Liver (tissue), 9 donors: ENCODE results near the gene EDEM2. TPM values are rescaled to one million over a fixed set of nuclear protein-coding genes. Genes with fewer than 3 reads are reported as not detected.

ENCODE experiments used
- DNase-seq: peaks from one replicate; pipeline ENCODE4 v3.0.0-alpha.2; 2017; ENCODE audit warnings: low spot score
- H3K27ac ChIP-seq, 2 donors: one replicate each; pipeline ENCODE4 v1.7.0; 2013; ENCODE audit warnings: inconsistent platforms in 2 of 2, low read length in 2 of 2, control low read depth in 1 of 2, low read depth in 1 of 2, mild to moderate bottlenecking in 1 of 2
- H3K27me3 ChIP-seq, 4 donors: one replicate each; pipeline versions ENCODE4 v1.6.1 to v1.7.0; 2013; ENCODE audit warnings: low read length in 3 of 4, inconsistent platforms in 1 of 4, mild to moderate bottlenecking in 1 of 4, moderate library complexity in 1 of 4; ENCODE audit not compliant: control insufficient read depth in 4 of 4, insufficient read depth in 4 of 4
- H3K36me3 ChIP-seq, 4 donors: one replicate each; pipeline versions ENCODE4 v1.6.1 to v1.7.0; 2013; ENCODE audit warnings: low read length in 3 of 4, mild to moderate bottlenecking in 3 of 4, low read depth in 1 of 4, moderate library complexity in 1 of 4; ENCODE audit not compliant: control insufficient read depth in 4 of 4, insufficient read depth in 3 of 4
- H3K4me1 ChIP-seq, 4 donors: one replicate each; pipeline versions ENCODE4 v1.6.1 to v1.7.0; 2013; ENCODE audit warnings: low read length in 3 of 4, mild to moderate bottlenecking in 3 of 4, moderate library complexity in 1 of 4; ENCODE audit not compliant: control insufficient read depth in 4 of 4, insufficient read depth in 4 of 4
- H3K4me3 ChIP-seq, 3 donors: one replicate each; pipeline versions ENCODE4 v1.6.1 to v1.7.0; 2013; ENCODE audit warnings: low read length in 3 of 3, control low read depth in 1 of 3, low read depth in 1 of 3, mild to moderate bottlenecking in 1 of 3
- H3K9ac ChIP-seq, 2 donors: one replicate each; pipeline ENCODE4 v1.7.0; 2013; ENCODE audit warnings: low read length in 2 of 2, mild to moderate bottlenecking in 2 of 2, moderate library complexity in 2 of 2, control low read depth in 1 of 2, low read depth in 1 of 2
- H3K9me3 ChIP-seq, 4 donors: one replicate each; pipeline versions ENCODE4 v1.6.1 to v1.7.0; 2013; ENCODE audit warnings: low read length in 3 of 4; ENCODE audit not compliant: control insufficient read depth in 4 of 4
- EGR1 ChIP-seq, 2 donors: IDR thresholded peaks; 2 replicates each; pipeline ENCODE4 v1.6.1; 2016 to 2018; ENCODE audit warnings: antibody characterized with exemption in 2 of 2, low read depth in 2 of 2
- FOXA1 ChIP-seq: IDR thresholded peaks from 2 replicates; pipeline ENCODE4 v1.6.1; 2016; ENCODE audit warnings: antibody characterized with exemption
- FOXA2 ChIP-seq: IDR thresholded peaks from 2 replicates; pipeline ENCODE4 v1.6.1; 2016; ENCODE audit warnings: antibody characterized with exemption
- GABPA ChIP-seq, 2 donors: IDR thresholded peaks in 1 of 2; conservative IDR thresholded peaks in 1 of 2; 2 replicates each; pipeline ENCODE4 v1.6.1; 2016; ENCODE audit warnings: antibody characterized with exemption in 2 of 2, mild to moderate bottlenecking in 1 of 2, moderate library complexity in 1 of 2
- HNF4A ChIP-seq, 2 donors: conservative IDR thresholded peaks; 2 replicates each; pipeline ENCODE4 v1.6.1; 2016; ENCODE audit warnings: antibody characterized with exemption in 2 of 2, mild to moderate bottlenecking in 2 of 2
- HNF4G ChIP-seq: IDR thresholded peaks from 2 replicates; pipeline ENCODE4 v1.6.1; 2016; ENCODE audit warnings: antibody characterized with exemption
- JUND ChIP-seq, 2 donors: IDR thresholded peaks; 2 replicates each; pipeline ENCODE4 v1.6.1; 2016; ENCODE audit warnings: antibody characterized with exemption in 2 of 2
- NR2F2 ChIP-seq: IDR thresholded peaks from 2 replicates; pipeline ENCODE4 v1.6.1; 2016; ENCODE audit warnings: antibody characterized with exemption
- RAD21 ChIP-seq, 2 donors: IDR thresholded peaks; 2 replicates each; pipeline ENCODE4 v1.6.1; 2016; ENCODE audit warnings: antibody characterized with exemption in 2 of 2, mild to moderate bottlenecking in 2 of 2
- RXRA ChIP-seq, 2 donors: IDR thresholded peaks; 2 replicates each; pipeline ENCODE4 v1.6.1; 2017 to 2018; ENCODE audit warnings: antibody characterized with exemption in 2 of 2, mild to moderate bottlenecking in 1 of 2
- SP1 ChIP-seq: IDR thresholded peaks from 2 replicates; pipeline ENCODE4 v1.6.1; 2018; ENCODE audit warnings: antibody characterized with exemption, mild to moderate bottlenecking
- TAF1 ChIP-seq: conservative IDR thresholded peaks from 2 replicates; pipeline ENCODE4 v1.6.1; 2016; ENCODE audit warnings: antibody characterized with exemption, mild to moderate bottlenecking
- YY1 ChIP-seq: IDR thresholded peaks from 2 replicates; pipeline ENCODE4 v1.6.1; 2016; ENCODE audit warnings: antibody characterized with exemption, mild to moderate bottlenecking
- WGBS: extraction: QIAGEN DNeasy Blood & Tissue Kit; methylation state at CpG from one replicate; pipeline ENCODE4 v1.1.7; 2013; 5-methylcytosine and 5-hydroxymethylcytosine counted together
- polyA plus RNA-seq, 2 donors: library from polyadenylated mRNA; stranded (reverse) in 1 of 2; unstranded in 1 of 2; fragments of 200-250 nt in 1 of 2; fragments of >200 nt in 1 of 2; fragmentation: Nextera tagmentation in 1 of 2; extraction: Ambion mirVana in 1 of 2; gene quantifications; one replicate each; pipeline versions ENCODE4 v1.2.1 to v1.2.3, GENCODE V29; 2013 to 2015
- total RNA-seq, 2 donors: library from RNA; depleted of rRNA; stranded (reverse); fragments of >200 nt; gene quantifications; one replicate each; pipeline ENCODE4 v1.2.3, GENCODE V29; 2014
- TF ChIP-seq, protein P1 (sequence below): IDR thresholded peaks from 2 replicates; pipeline ENCODE4 v1.6.1; 2016; ENCODE audit warnings: antibody characterized with exemption
- TF ChIP-seq, protein P2 (sequence below): IDR thresholded peaks from 2 replicates; pipeline ENCODE4 v1.6.1; 2016; ENCODE audit warnings: antibody characterized with exemption, mild to moderate bottlenecking
- TF ChIP-seq, protein P3 (sequence below): IDR thresholded peaks from 2 replicates; pipeline ENCODE4 v1.6.1; 2016; ENCODE audit warnings: antibody characterized with exemption
- TF ChIP-seq, protein P4 (sequence below): fragments of 150-350 bp; IDR thresholded peaks from 2 replicates; pipeline ENCODE4 v1.5.1; 2017; ENCODE audit warnings: improper control_type of control experiment, low read depth, low read length; ENCODE audit not compliant: missing input control
- TF ChIP-seq, protein P5 (sequence below): IDR thresholded peaks from 2 replicates; pipeline ENCODE4 v1.6.1; 2016; ENCODE audit warnings: antibody characterized with exemption
- donor health status: healthy.
- donor health status: healthy.
- donor health status: healthy.
- donor health status: healthy.
- donor health status: healthy.

The EDEM2 gene, protein sequence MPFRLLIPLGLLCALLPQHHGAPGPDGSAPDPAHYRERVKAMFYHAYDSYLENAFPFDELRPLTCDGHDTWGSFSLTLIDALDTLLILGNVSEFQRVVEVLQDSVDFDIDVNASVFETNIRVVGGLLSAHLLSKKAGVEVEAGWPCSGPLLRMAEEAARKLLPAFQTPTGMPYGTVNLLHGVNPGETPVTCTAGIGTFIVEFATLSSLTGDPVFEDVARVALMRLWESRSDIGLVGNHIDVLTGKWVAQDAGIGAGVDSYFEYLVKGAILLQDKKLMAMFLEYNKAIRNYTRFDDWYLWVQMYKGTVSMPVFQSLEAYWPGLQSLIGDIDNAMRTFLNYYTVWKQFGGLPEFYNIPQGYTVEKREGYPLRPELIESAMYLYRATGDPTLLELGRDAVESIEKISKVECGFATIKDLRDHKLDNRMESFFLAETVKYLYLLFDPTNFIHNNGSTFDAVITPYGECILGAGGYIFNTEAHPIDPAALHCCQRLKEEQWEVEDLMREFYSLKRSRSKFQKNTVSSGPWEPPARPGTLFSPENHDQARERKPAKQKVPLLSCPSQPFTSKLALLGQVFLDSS
- total RNA-seq (10 to 100 TPM; 15.5 to 32.5 TPM), polyA plus RNA-seq (10 to 100 TPM; 22.2 to 22.3 TPM)

DNA sequence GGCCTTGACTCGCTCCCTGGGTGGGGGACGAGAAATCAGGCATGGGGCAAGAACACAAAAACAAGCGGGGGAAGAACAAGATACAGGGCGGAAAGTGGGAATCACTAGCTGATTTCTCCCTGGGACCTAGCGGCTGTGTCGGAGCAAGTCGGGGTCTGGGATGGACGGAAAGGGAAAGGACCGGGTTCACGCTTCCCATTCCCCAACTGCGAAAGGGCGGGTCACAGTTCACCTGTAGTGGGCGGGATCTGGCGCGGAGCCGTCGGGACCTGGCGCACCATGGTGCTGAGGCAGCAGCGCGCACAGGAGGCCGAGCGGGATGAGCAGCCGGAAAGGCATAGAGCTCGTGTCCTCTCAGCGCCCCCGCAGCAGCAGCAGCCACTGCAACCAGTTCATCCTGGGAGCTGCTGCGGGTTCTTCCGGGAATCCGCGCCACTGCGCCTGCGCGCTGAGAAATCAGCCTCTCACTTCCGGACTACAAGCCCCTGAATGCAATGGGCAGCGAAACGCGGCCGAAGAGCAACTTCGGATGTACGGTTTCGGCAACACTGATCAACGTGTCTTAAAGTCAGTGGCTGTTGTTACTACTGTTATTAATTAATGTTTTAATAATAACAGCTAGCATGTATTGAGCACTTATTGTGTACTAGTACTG, at the start of gene EDEM2:
EDEM2 (minus strand) TSS at position 417 of the 655 bp plus-strand sequence; CDS start at position 339, 78 bp downstream.
- under 1% methylated on average over 42 of the region's 42 CpGs for WGBS
- TF ChIP-seq HNF4A (conservative IDR thresholded peaks at IDR 0.05): peak; percentile 59 to 67
- TF ChIP-seq YY1: peak; percentile 89
- TF ChIP-seq EGR1 (IDR thresholded peaks at IDR 0.05; ENCODE audit: low read depth in 2 of 2): peak; percentile 90 to 98
- TF ChIP-seq RXRA (IDR thresholded peaks at IDR 0.05): peak; percentile 82 to 87
- TF ChIP-seq, protein P1, sequence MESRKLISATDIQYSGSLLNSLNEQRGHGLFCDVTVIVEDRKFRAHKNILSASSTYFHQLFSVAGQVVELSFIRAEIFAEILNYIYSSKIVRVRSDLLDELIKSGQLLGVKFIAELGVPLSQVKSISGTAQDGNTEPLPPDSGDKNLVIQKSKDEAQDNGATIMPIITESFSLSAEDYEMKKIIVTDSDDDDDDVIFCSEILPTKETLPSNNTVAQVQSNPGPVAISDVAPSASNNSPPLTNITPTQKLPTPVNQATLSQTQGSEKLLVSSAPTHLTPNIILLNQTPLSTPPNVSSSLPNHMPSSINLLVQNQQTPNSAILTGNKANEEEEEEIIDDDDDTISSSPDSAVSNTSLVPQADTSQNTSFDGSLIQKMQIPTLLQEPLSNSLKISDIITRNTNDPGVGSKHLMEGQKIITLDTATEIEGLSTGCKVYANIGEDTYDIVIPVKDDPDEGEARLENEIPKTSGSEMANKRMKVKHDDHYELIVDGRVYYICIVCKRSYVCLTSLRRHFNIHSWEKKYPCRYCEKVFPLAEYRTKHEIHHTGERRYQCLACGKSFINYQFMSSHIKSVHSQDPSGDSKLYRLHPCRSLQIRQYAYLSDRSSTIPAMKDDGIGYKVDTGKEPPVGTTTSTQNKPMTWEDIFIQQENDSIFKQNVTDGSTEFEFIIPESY: no peak
- TF ChIP-seq, protein P2, sequence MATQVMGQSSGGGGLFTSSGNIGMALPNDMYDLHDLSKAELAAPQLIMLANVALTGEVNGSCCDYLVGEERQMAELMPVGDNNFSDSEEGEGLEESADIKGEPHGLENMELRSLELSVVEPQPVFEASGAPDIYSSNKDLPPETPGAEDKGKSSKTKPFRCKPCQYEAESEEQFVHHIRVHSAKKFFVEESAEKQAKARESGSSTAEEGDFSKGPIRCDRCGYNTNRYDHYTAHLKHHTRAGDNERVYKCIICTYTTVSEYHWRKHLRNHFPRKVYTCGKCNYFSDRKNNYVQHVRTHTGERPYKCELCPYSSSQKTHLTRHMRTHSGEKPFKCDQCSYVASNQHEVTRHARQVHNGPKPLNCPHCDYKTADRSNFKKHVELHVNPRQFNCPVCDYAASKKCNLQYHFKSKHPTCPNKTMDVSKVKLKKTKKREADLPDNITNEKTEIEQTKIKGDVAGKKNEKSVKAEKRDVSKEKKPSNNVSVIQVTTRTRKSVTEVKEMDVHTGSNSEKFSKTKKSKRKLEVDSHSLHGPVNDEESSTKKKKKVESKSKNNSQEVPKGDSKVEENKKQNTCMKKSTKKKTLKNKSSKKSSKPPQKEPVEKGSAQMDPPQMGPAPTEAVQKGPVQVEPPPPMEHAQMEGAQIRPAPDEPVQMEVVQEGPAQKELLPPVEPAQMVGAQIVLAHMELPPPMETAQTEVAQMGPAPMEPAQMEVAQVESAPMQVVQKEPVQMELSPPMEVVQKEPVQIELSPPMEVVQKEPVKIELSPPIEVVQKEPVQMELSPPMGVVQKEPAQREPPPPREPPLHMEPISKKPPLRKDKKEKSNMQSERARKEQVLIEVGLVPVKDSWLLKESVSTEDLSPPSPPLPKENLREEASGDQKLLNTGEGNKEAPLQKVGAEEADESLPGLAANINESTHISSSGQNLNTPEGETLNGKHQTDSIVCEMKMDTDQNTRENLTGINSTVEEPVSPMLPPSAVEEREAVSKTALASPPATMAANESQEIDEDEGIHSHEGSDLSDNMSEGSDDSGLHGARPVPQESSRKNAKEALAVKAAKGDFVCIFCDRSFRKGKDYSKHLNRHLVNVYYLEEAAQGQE: peak; percentile 43
- peak; percentile 27 for TF ChIP-seq NR2F2
- peak; percentile 60 for TF ChIP-seq SP1
- TF ChIP-seq, protein P3, sequence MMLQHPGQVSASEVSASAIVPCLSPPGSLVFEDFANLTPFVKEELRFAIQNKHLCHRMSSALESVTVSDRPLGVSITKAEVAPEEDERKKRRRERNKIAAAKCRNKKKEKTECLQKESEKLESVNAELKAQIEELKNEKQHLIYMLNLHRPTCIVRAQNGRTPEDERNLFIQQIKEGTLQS: no peak
- TF ChIP-seq FOXA1: no peak
- peak; percentile 4 for TF ChIP-seq TAF1
- no peak for TF ChIP-seq FOXA2
- peak in 1 of 2 donors; percentile 21 for TF ChIP-seq JUND (IDR thresholded peaks at IDR 0.05)
- no peak for TF ChIP-seq HNF4G
- TF ChIP-seq, protein P4, sequence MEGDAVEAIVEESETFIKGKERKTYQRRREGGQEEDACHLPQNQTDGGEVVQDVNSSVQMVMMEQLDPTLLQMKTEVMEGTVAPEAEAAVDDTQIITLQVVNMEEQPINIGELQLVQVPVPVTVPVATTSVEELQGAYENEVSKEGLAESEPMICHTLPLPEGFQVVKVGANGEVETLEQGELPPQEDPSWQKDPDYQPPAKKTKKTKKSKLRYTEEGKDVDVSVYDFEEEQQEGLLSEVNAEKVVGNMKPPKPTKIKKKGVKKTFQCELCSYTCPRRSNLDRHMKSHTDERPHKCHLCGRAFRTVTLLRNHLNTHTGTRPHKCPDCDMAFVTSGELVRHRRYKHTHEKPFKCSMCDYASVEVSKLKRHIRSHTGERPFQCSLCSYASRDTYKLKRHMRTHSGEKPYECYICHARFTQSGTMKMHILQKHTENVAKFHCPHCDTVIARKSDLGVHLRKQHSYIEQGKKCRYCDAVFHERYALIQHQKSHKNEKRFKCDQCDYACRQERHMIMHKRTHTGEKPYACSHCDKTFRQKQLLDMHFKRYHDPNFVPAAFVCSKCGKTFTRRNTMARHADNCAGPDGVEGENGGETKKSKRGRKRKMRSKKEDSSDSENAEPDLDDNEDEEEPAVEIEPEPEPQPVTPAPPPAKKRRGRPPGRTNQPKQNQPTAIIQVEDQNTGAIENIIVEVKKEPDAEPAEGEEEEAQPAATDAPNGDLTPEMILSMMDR: no peak
- peak; percentile 47 to 54 for TF ChIP-seq RAD21 (IDR thresholded peaks at IDR 0.05)
- TF ChIP-seq, protein P5, sequence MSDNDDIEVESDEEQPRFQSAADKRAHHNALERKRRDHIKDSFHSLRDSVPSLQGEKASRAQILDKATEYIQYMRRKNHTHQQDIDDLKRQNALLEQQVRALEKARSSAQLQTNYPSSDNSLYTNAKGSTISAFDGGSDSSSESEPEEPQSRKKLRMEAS: peak; percentile 81
- TF ChIP-seq GABPA (IDR thresholded peaks at IDR 0.05 in 1 of 2, conservative IDR thresholded peaks at IDR 0.05 in 1 of 2): peak; percentile 18 to 87
- peak; percentile 93 for DNase-seq
- H3K4me3 ChIP-seq: peak within 1 kb of the TSS; percentile 59 to 100 (median 87)
- H3K27me3 ChIP-seq: no peaks in the 10 kb centered on the region
- H3K27ac ChIP-seq: peak within 1 kb of the TSS; percentile 61 to 95
- H3K9ac ChIP-seq: peak within 1 kb of the TSS; percentile 31 to 97
- peaks cover 2 to 32% (median 26%) of the 10 kb centered on the region in 4 donors for H3K4me1 ChIP-seq
- H3K9me3 ChIP-seq: no peaks in the 10 kb centered on the region
- H3K36me3 ChIP-seq: peaks cover 0 to 9% (median 4%) of the 10 kb centered on the region in 4 donors
